A549 (cell line): ENCODE measurements around the gene NID1. TPM values are rescaled to one million over a fixed set of nuclear protein-coding genes. Genes with fewer than 3 reads are reported as not detected.
"Not testable (repeated sequence)": the region's sequence is repeated elsewhere in the genome, so short reads cannot be mapped to it uniquely, and the experiment has no call there.

Source experiments
- ATAC-seq, 2 experiments: fragments of 200-7000 bp in 1 of 2; fragments of >200 bp in 1 of 2; cut with Nextera tagmentation in 1 of 2; cut with Tn5 transposase in 1 of 2; 3 replicates each; pipeline versions ENCODE4 v1.8.0 to v1.9.1; 2018 to 2020; ENCODE audit warnings: mild to moderate bottlenecking in 1 of 2, moderate library complexity in 1 of 2
- CTCF ChIA-PET: fragments of 300-600 bp; sonication (Branson Sonifier 250); formaldehyde crosslinking; extraction: SDS; loops from one replicate; lab custom pipeline; 2021; ENCODE audit warnings: antibody characterized with exemption, inconsistent platforms; lab: Yijun Ruan, JAX
- POLR2A ChIA-PET: fragments of 350-600 bp; formaldehyde crosslinking; extraction: SDS; loops from one replicate; lab custom pipeline; 2021; ENCODE audit warnings: antibody characterized with exemption, inconsistent platforms; lab: Yijun Ruan, JAX
- DNase-seq, 2 experiments: peaks; one replicate each; pipeline versions ENCODE4 v3.0.0 to v3.0.0-alpha.2; 2011 to 2016; ENCODE audit warnings: low read depth in 1 of 2, low spot score in 1 of 2
- FAIRE-seq: peaks from 2 replicates; lab custom pipeline; 2011; peaks lifted over from hg19 to GRCh38; lab: Jason Lieb, UNC
- H3K27ac ChIP-seq, 2 experiments: fragments of >200 bp; sonication (Bioruptor Twin); formaldehyde crosslinking; 3 replicates each; pipeline ENCODE4 v1.5.1; 2016 to 2017
- H3K4me1 ChIP-seq: fragments of >200 bp; sonication (Bioruptor Twin); formaldehyde crosslinking; 3 replicates; pipeline ENCODE4 v1.6.1; 2016
- H3K4me2 ChIP-seq: fragments of >200 bp; sonication (Bioruptor Twin); formaldehyde crosslinking; 3 replicates; pipeline ENCODE4 v1.6.1; 2016
- H3K4me3 ChIP-seq: fragments of >200 bp; sonication (Bioruptor Twin); formaldehyde crosslinking; 3 replicates; pipeline ENCODE4 v1.5.1; 2016
- H3K9me3 ChIP-seq: fragments of >200 bp; sonication (Bioruptor Twin); formaldehyde crosslinking; 3 replicates; pipeline ENCODE4 v1.6.1; 2016
- BHLHE40 ChIP-seq: IDR thresholded peaks from 2 replicates; pipeline ENCODE4 v1.6.1; 2012; ENCODE audit warnings: low read depth, low read length, inconsistent platforms
- CBX8 ChIP-seq: fragments of 200-600 bp; sonication (generic); IDR thresholded peaks from 2 replicates; pipeline ENCODE4 v1.6.1; 2016
- CEBPB ChIP-seq, 2 experiments: fragments of >200 bp in 1 of 2; sonication (Bioruptor Twin) in 1 of 2; formaldehyde crosslinking in 1 of 2; IDR thresholded peaks; 2 replicates each; pipeline ENCODE4 v1.6.1; 2012 to 2016
- EHF ChIP-seq: fragments of 250-450 bp; sonication (Bioruptor Pico); IDR thresholded peaks from 2 replicates; pipeline ENCODE4 v1.5.0; 2020; ENCODE audit warnings: mild to moderate bottlenecking
- EP300 ChIP-seq, 2 experiments: fragments of >200 bp; sonication (Bioruptor Twin); formaldehyde crosslinking; IDR thresholded peaks; 2 replicates in 1 of 2; 3 replicates in 1 of 2; pipeline ENCODE4 v1.6.1; 2016 to 2017
- FOSL2 ChIP-seq, 2 experiments: fragments of 450-650 bp in 1 of 2; fragments of >200 bp in 1 of 2; sonication (Bioruptor Twin) in 1 of 2; formaldehyde crosslinking; IDR thresholded peaks; 2 replicates each; pipeline versions ENCODE4 v1.5.0 to v1.6.1; 2016 to 2020; ENCODE audit warnings: mild to moderate bottlenecking in 1 of 2, moderate library complexity in 1 of 2
- GATA3 ChIP-seq: IDR thresholded peaks from 2 replicates; pipeline ENCODE4 v1.6.1; 2012; ENCODE audit warnings: borderline replicate concordance
- HOXA7 ChIP-seq: fragments of 250-450 bp; sonication (Bioruptor Pico); IDR thresholded peaks from 2 replicates; pipeline ENCODE4 v1.5.0; 2020; ENCODE audit warnings: mild to moderate bottlenecking, moderate library complexity
- JUN ChIP-seq, 2 experiments: fragments of >200 bp; sonication (Bioruptor Twin); formaldehyde crosslinking; IDR thresholded peaks; 2 replicates in 1 of 2; 3 replicates in 1 of 2; pipeline ENCODE4 v1.6.1; 2016 to 2017
- JUNB ChIP-seq: fragments of >200 bp; sonication (Bioruptor Twin); formaldehyde crosslinking; IDR thresholded peaks from 2 replicates; pipeline ENCODE4 v1.6.1; 2016
- KDM5A ChIP-seq: fragments of 200-600 bp; sonication (generic); IDR thresholded peaks from 2 replicates; pipeline ENCODE4 v1.6.1; 2016; ENCODE audit warnings: antibody characterized with exemption, mild to moderate bottlenecking
- MAZ ChIP-seq: fragments of 150-350 bp; IDR thresholded peaks from 2 replicates; pipeline ENCODE4 v1.6.1; 2014; ENCODE audit warnings: antibody characterized with exemption, low read depth, low read length, borderline replicate concordance
- NR3C1 ChIP-seq: fragments of >200 bp; sonication (Bioruptor Twin); formaldehyde crosslinking; IDR thresholded peaks from 3 replicates; pipeline ENCODE4 v1.6.1; 2017
- RAD21 ChIP-seq, 2 experiments: fragments of >200 bp in 1 of 2; sonication (Bioruptor Twin) in 1 of 2; formaldehyde crosslinking in 1 of 2; IDR thresholded peaks in 1 of 2; conservative IDR thresholded peaks in 1 of 2; 2 replicates in 1 of 2; 3 replicates in 1 of 2; pipeline ENCODE4 v1.6.1; 2012 to 2018; ENCODE audit warnings: inconsistent platforms in 1 of 2
- RCOR1 ChIP-seq: fragments of 150-350 bp; IDR thresholded peaks from 2 replicates; pipeline ENCODE4 v1.6.1; 2014; ENCODE audit warnings: antibody characterized with exemption, low read length, low read depth
- RNF2 ChIP-seq: fragments of 200-600 bp; sonication (generic); IDR thresholded peaks from 2 replicates; pipeline ENCODE4 v1.6.1; 2016; ENCODE audit warnings: low read depth, mild to moderate bottlenecking, antibody characterized with exemption, moderate library complexity, borderline replicate concordance
- SMC3 ChIP-seq: fragments of >200 bp; sonication (Bioruptor Twin); formaldehyde crosslinking; IDR thresholded peaks from 3 replicates; pipeline ENCODE4 v1.6.1; 2018; ENCODE audit warnings: inconsistent platforms
- ZFP36 ChIP-seq: fragments of 450-650 bp; IDR thresholded peaks from 2 replicates; pipeline ENCODE4 v1.6.1; 2014; ENCODE audit warnings: borderline replicate concordance; ENCODE audit not compliant: partially characterized antibody
- ZNF302 ChIP-seq: fragments of 250-450 bp; sonication (Bioruptor Pico); IDR thresholded peaks from 2 replicates; pipeline ENCODE4 v1.9.0; 2021; ENCODE audit warnings: inconsistent platforms, mild to moderate bottlenecking, moderate library complexity
- ZSCAN20 ChIP-seq: fragments of 250-450 bp; sonication (Bioruptor Pico); IDR thresholded peaks from 2 replicates; pipeline ENCODE4 v1.8.0; 2022; ENCODE audit warnings: mild to moderate bottlenecking, moderate library complexity
- WGBS: methylation state at CpG from one replicate; pipeline ENCODE4 v1.1.6; 2017; ENCODE audit errors: missing lambda C conversion rate; 5-methylcytosine and 5-hydroxymethylcytosine counted together
- polyA plus RNA-seq, 4 experiments: library from polyadenylated mRNA; depleted of rRNA in 3 of 4; stranded (reverse); fragments of >200 nt; fragmentation: RNase III in 1 of 4; extraction: RNeasy Plus Mini Kit Qiagen cat#74134 plus additional on column Dnase treatment in 1 of 4; gene quantifications; 2 replicates in 3 of 4; 3 replicates in 1 of 4; pipeline ENCODE4 v1.2.3, GENCODE V29; 2011 to 2017
- TF ChIP-seq, protein P1 (sequence below): fragments of 450-650 bp; IDR thresholded peaks from 2 replicates; pipeline ENCODE4 v1.6.1; 2014; ENCODE audit warnings: antibody characterized with exemption
- TF ChIP-seq, protein P2 (sequence below): fragments of >200 bp; sonication (Bioruptor Twin); formaldehyde crosslinking; IDR thresholded peaks from 3 replicates; pipeline ENCODE4 v1.6.1; 2016
- TF ChIP-seq, protein P3 (sequence below): IDR thresholded peaks from 2 replicates; pipeline ENCODE4 v1.6.1; 2012; ENCODE audit warnings: low read depth, borderline replicate concordance
- TF ChIP-seq, protein P4 (sequence below): fragments of >200 bp; sonication (Bioruptor Twin); formaldehyde crosslinking; IDR thresholded peaks from 2 replicates; pipeline ENCODE4 v1.6.1; 2016
- TF ChIP-seq, protein P5 (sequence below): IDR thresholded peaks from 2 replicates; pipeline ENCODE4 v1.6.1; 2012

Gene NID1
- polyA plus RNA-seq, 2 of the 4 experiments (the other 2 are of a cell fraction) = 6.8 to 10.5 TPM

DNA sequence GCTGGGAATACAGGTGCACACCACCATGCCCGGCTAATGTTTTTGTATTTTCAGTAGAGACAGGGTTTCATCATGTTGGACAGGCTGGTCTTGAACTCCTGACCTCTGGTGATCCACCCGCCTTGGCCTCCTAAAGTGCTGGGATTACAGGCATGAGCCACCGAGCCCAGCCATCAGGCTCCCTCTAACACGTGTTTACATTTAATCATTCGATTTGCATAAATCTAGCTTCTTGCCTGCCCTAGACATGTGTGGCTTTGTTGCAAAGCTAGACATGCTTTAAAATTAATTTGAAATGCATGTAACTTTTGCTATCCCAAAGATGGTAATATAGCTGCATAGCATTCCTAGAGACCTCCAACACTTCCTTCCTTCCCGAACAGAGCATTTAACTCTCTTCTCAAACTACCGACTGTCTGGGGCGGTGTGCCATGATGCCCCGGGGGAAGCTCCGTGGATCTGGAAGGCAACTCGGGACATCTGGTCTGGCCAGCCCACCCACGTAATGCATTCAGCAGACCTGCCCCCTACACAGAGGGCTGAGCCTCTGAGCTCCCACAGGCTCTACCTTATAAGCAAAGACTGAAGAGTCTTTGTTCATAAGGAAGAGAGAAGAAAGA is 34.6 kb upstream of the NID1 start:
- H3K27ac ChIP-seq = no peak overlapping the region
- TF ChIP-seq, protein P1, sequence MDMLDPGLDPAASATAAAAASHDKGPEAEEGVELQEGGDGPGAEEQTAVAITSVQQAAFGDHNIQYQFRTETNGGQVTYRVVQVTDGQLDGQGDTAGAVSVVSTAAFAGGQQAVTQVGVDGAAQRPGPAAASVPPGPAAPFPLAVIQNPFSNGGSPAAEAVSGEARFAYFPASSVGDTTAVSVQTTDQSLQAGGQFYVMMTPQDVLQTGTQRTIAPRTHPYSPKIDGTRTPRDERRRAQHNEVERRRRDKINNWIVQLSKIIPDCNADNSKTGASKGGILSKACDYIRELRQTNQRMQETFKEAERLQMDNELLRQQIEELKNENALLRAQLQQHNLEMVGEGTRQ = no peak
- TF ChIP-seq, protein P2, sequence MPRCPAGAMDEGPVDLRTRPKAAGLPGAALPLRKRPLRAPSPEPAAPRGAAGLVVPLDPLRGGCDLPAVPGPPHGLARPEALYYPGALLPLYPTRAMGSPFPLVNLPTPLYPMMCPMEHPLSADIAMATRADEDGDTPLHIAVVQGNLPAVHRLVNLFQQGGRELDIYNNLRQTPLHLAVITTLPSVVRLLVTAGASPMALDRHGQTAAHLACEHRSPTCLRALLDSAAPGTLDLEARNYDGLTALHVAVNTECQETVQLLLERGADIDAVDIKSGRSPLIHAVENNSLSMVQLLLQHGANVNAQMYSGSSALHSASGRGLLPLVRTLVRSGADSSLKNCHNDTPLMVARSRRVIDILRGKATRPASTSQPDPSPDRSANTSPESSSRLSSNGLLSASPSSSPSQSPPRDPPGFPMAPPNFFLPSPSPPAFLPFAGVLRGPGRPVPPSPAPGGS = no peak
- TF ChIP-seq ZSCAN20 (no peak), CBX8 (no peak), CEBPB (IDR thresholded peaks at IDR 0.05) (no peak), RAD21 (conservative IDR thresholded peaks at IDR 0.05 in 1 of 2, IDR thresholded peaks at IDR 0.05 in 1 of 2) (no peak), KDM5A (no peak), RNF2 (no peak), RCOR1 (no peak), ZNF302 (CRISPR knock-in tag) (no peak), EHF (no peak)
- H3K4me3 ChIP-seq = no peak overlapping the region
- no peak overlapping the region for H3K4me2 ChIP-seq
- no peak for FAIRE-seq
- CTCF ChIA-PET = interaction anchor here (0.7 to 2.2 kb wide), 3 partner anchors 9 to 432 kb away, joined by 3 to 10 read pairs (median 3); no protein-coding TSS in a partner anchor
- ATAC-seq = no peak
- POLR2A ChIA-PET = no interaction called here
- H3K4me1 ChIP-seq = no peaks in the 10 kb centered on the region
- DNase-seq = no peak
- WGBS = 43% methylated on average over 12 of the region's 12 CpGs
- H3K9me3 ChIP-seq = peaks cover 25% of the 10 kb centered on the region

DNA sequence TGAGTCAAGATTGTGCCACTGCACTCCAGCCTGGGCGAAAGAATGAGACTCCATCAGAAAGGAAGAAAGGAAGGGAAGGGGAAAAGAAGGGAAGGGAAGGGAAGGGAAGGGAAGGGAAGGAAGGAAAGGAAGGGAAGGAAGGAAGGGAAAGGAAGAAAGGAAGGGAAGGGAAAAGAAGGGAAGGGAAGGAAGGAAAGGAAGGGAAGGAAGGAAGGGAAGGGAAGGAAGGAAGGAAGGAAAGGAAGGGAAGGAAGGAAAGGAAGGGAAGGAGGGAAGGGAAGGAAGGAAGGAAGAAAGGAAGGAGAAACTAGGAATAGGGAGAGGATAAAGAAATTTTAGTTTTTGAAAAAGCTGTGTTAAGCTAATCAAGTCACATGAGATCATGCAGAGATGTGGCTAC is 33.4 kb upstream of the NID1 start:
- TF ChIP-seq SMC3 (no peak), ZFP36 (no peak), JUN (IDR thresholded peaks at IDR 0.05) (no peak), HOXA7 (no peak), EHF (no peak), MAZ (no peak), JUNB (no peak)
- DNase-seq = no peak
- ChIA-PET CTCF (no interaction called here), POLR2A (no interaction called here)
- ATAC-seq = no peak
- Histone ChIP-seq H3K27ac (no peak overlapping the region), H3K4me2 (no peak overlapping the region), H3K4me1 (no peaks in the 10 kb centered on the region), H3K9me3 (peaks cover 25% of the 10 kb centered on the region), H3K4me3 (no peak overlapping the region)
- FAIRE-seq = no peak
- WGBS = 0% methylated on average over 1 of the region's 1 CpG

DNA sequence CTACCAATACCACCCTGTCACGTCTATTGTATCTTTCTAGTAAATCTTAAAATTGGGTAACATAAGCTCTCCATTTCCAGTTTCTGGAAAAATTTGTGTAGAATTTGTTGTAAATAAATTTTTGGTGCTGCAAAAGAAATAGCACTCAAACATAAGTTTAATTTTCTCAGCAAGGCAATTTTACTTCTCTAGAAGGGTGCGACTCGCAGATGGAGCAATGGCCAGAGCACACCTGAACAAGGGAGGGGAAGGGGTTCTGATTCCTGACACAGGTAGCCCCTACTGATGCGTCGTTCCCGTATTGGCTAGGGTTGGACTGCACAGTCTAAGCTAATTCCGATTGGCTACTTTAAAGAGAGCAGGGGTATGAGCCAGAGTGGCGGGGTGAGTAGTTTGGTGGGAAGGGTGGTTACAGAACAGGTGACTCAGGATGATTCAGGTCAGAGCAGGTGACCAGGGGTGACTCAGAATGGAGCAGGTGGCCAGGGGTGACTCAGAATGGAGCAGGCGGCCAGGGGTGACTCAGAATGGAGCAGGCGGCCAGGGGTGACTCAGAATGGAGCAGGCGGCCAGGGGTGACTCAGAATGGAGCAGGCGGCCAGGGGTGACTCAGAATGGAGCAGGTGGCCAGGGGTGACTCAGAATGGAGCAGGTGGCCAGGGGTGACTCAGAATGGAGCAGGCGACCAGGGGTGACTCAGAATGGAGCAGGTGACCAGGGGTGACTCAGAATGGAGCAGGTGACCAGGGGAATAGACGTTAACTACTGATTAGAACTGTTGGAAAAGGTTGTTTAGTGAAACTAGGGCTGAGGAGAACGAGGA is 32.0 kb upstream of the NID1 start:
- H3K4me3 ChIP-seq; H3K4me1 ChIP-seq; POLR2A ChIA-PET; CTCF ChIA-PET; FAIRE-seq; TF ChIP-seq FOSL2 (CRISPR knock-in tag; IDR thresholded peaks at IDR 0.05): not testable (repeated sequence)
- peaks cover 25% of the 10 kb centered on the region for H3K9me3 ChIP-seq
- H3K27ac ChIP-seq = peak overlapping the region; percentile 3 to 7; a peak in 2 of 6 replicates
- WGBS = 32% methylated on average over 15 of the region's 15 CpGs
- TF ChIP-seq FOSL2 (IDR thresholded peaks at IDR 0.05) = peak; percentile 93
- TF ChIP-seq, protein P3, sequence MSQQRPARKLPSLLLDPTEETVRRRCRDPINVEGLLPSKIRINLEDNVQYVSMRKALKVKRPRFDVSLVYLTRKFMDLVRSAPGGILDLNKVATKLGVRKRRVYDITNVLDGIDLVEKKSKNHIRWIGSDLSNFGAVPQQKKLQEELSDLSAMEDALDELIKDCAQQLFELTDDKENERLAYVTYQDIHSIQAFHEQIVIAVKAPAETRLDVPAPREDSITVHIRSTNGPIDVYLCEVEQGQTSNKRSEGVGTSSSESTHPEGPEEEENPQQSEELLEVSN = 0 out of 2 replicates have a peak, but pooled peaks have one; percentile 7
- TF ChIP-seq BHLHE40 = peak; percentile 37; the same call in 1 of the 2 replicates
- peak; percentile 29 to 53; a peak in 4 of 5 replicates for TF ChIP-seq JUN (IDR thresholded peaks at IDR 0.05)
- 0 out of 5 replicates have a peak, but pooled peaks of 1 of the 2 experiments have one; percentile 3 for TF ChIP-seq EP300 (IDR thresholded peaks at IDR 0.05)
- TF ChIP-seq, protein P4, sequence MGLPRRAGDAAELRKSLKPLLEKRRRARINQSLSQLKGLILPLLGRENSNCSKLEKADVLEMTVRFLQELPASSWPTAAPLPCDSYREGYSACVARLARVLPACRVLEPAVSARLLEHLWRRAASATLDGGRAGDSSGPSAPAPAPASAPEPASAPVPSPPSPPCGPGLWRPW = peak; percentile 78
- peak; percentile 31; the same call in 1 of the 2 replicates for TF ChIP-seq RCOR1
- peak; percentile 63; the same call in 1 of the 2 replicates for TF ChIP-seq GATA3
- TF ChIP-seq, protein P5, sequence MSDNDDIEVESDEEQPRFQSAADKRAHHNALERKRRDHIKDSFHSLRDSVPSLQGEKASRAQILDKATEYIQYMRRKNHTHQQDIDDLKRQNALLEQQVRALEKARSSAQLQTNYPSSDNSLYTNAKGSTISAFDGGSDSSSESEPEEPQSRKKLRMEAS = peak; percentile 34
- TF ChIP-seq NR3C1 = 0 out of 3 replicates have a peak, but pooled peaks have one; percentile 13
- TF ChIP-seq JUNB = peak; percentile 70
- TF ChIP-seq, all 56 proteins: peak for 11; not testable (repeated sequence) for 45
- DNase-seq (peak in 1 of 2 experiments; percentile 88), ATAC-seq (peak; percentile 50 to 89)
- H3K4me2 ChIP-seq = not testable (repeated sequence)
